HAP-1 (cell line): ENCODE data around the gene LHX6.

Experiments used
- DNase-seq, 2 experiments: peaks; one replicate each; pipeline ENCODE4 v3.0.0-alpha.2; 2016 to 2020; ENCODE audit warnings: low spot score in 2 of 2
- H3K27me3 ChIP-seq: fragments of 250-450 bp; sonication (Bioruptor Pico); 2 replicates; pipeline ENCODE4 v1.5.1; 2020; ENCODE audit warnings: low read depth, mild to moderate bottlenecking, moderate library complexity
- H3K36me3 ChIP-seq: fragments of 250-450 bp; sonication (Bioruptor Pico); replicated peaks from 2 replicates; pipeline ENCODE4 v1.5.1; 2020; ENCODE audit warnings: mild to moderate bottlenecking
- H3K4me1 ChIP-seq: fragments of 250-450 bp; sonication (Bioruptor Pico); 2 replicates; pipeline ENCODE4 v1.5.1; 2020; ENCODE audit warnings: mild to moderate bottlenecking
- H3K4me3 ChIP-seq: fragments of 250-450 bp; sonication (Bioruptor Pico); 2 replicates; pipeline ENCODE4 v1.5.1; 2020; ENCODE audit warnings: mild to moderate bottlenecking, moderate library complexity
- H3K9me3 ChIP-seq: fragments of 250-450 bp; sonication (Bioruptor Pico); 2 replicates; pipeline ENCODE4 v1.5.1; 2020; ENCODE audit warnings: mild to moderate bottlenecking, moderate library complexity
- in situ Hi-C: fragments of 300-500 bp; cut with MboI; formaldehyde crosslinking; loops from 3 replicates; pipeline ENCODE4 v1.14.3; 2020; ENCODE audit warnings: low sequenced_read_pairs, inconsistent platforms, mixed read lengths

The LHX6 gene

GRCh38 chr9:122201641-122202040 lies 27.1 kb downstream of the LHX6 start:
- Histone ChIP-seq H3K27me3 (no peaks in the 10 kb centered on the region), H3K9me3 (no peaks in the 10 kb centered on the region), H3K36me3 (no peaks in the 10 kb centered on the region), H3K4me3 (no peak overlapping the region), H3K4me1 (no peaks in the 10 kb centered on the region)
- DNase-seq, result no peak
- in situ Hi-C loops, result no loop called here

- Histone ChIP-seq H3K9me3 (no peaks in the 10 kb centered on the region), H3K4me1 (no peaks in the 10 kb centered on the region), H3K4me3 (no peak overlapping the region), H3K36me3 (no peaks in the 10 kb centered on the region), H3K27me3 (no peaks in the 10 kb centered on the region)
- no peak for DNase-seq
- in situ Hi-C loops, result no loop called here
These were observed 27.7 kb downstream of the LHX6 start for GRCh38 chr9:122200960-122201595.

- DNase-seq, result no peak
- in situ Hi-C loops, result no loop called here
These were observed 30.9 kb downstream of the LHX6 start for GRCh38 chr9:122197882-122198281.

GRCh38 chr9:122197426-122197825 lies 31.3 kb downstream of the LHX6 start:
- Histone ChIP-seq H3K4me3 (no peak overlapping the region), H3K4me1 (peaks cover 8% of the 10 kb centered on the region; the same call in 1 of the 2 replicates), H3K9me3 (no peaks in the 10 kb centered on the region), H3K27me3 (no peaks in the 10 kb centered on the region), H3K36me3 (no peaks in the 10 kb centered on the region)
- no peak for DNase-seq
- in situ Hi-C loops, result no loop called here

More at GRCh38 chr9:122197882-122198281, 30.9 kb downstream of the LHX6 start:
- Histone ChIP-seq H3K36me3 (no peaks in the 10 kb centered on the region), H3K4me1 (peaks cover 4% of the 10 kb centered on the region; the same call in 1 of the 2 replicates), H3K4me3 (no peak overlapping the region), H3K9me3 (no peaks in the 10 kb centered on the region), H3K27me3 (no peaks in the 10 kb centered on the region)

- no peak for DNase-seq
- Histone ChIP-seq H3K9me3 (no peaks in the 10 kb centered on the region), H3K27me3 (no peaks in the 10 kb centered on the region), H3K4me1 (peaks cover 8% of the 10 kb centered on the region; the same call in 1 of the 2 replicates), H3K4me3 (no peak overlapping the region), H3K36me3 (no peaks in the 10 kb centered on the region)
- in situ Hi-C loops, result no loop called here
These were observed 32.9 kb downstream of the LHX6 start for GRCh38 chr9:122195875-122196274.

GRCh38 chr9:122193651-122194050 lies 35.1 kb downstream of the LHX6 start:
- no peaks in the 10 kb centered on the region for H3K36me3 ChIP-seq
- in situ Hi-C loops, result no loop called here
- H3K4me1 ChIP-seq, result peaks cover 8% of the 10 kb centered on the region; the same call in 1 of the 2 replicates
- no peak overlapping the region for H3K4me3 ChIP-seq
- H3K27me3 ChIP-seq, result no peaks in the 10 kb centered on the region
- H3K9me3 ChIP-seq, result no peaks in the 10 kb centered on the region
- no peak for DNase-seq

GRCh38 chr9:122192914-122193525 lies 35.7 kb downstream of the LHX6 start:
- H3K36me3 ChIP-seq, result no peaks in the 10 kb centered on the region
- DNase-seq, result no peak
- no peaks in the 10 kb centered on the region for H3K9me3 ChIP-seq
- no peak overlapping the region for H3K4me3 ChIP-seq
- no peaks in the 10 kb centered on the region for H3K27me3 ChIP-seq
- in situ Hi-C loops, result no loop called here
- peaks cover 8% of the 10 kb centered on the region; the same call in 1 of the 2 replicates for H3K4me1 ChIP-seq

- H3K36me3 ChIP-seq, result no peaks in the 10 kb centered on the region
- H3K4me3 ChIP-seq, result no peak overlapping the region
- H3K9me3 ChIP-seq, result no peaks in the 10 kb centered on the region
- H3K27me3 ChIP-seq, result no peaks in the 10 kb centered on the region
- peaks cover 8% of the 10 kb centered on the region; the same call in 1 of the 2 replicates for H3K4me1 ChIP-seq
- DNase-seq, result peak in 1 of 2 experiments; percentile 50
- in situ Hi-C loops, result no loop called here
These were observed 36.4 kb downstream of the LHX6 start for GRCh38 chr9:122192261-122192875.

- Histone ChIP-seq H3K4me1 (peaks cover 8% of the 10 kb centered on the region; the same call in 1 of the 2 replicates), H3K27me3 (no peaks in the 10 kb centered on the region), H3K36me3 (no peaks in the 10 kb centered on the region), H3K4me3 (no peak overlapping the region), H3K9me3 (no peaks in the 10 kb centered on the region)
- no peak for DNase-seq
- in situ Hi-C loops, result no loop called here
These were observed 37.2 kb downstream of the LHX6 start for GRCh38 chr9:122191584-122191983.

GRCh38 chr9:122190597-122191381 lies 38.0 kb downstream of the LHX6 start:
- in situ Hi-C loops, result no loop called here
- DNase-seq, result no peak
- Histone ChIP-seq H3K4me3 (no peak overlapping the region), H3K4me1 (peaks cover 8% of the 10 kb centered on the region; the same call in 1 of the 2 replicates), H3K36me3 (no peaks in the 10 kb centered on the region), H3K9me3 (no peaks in the 10 kb centered on the region), H3K27me3 (no peaks in the 10 kb centered on the region)

- H3K9me3 ChIP-seq, result no peaks in the 10 kb centered on the region
- in situ Hi-C loops, result no loop called here
These were observed 40.4 kb downstream of the LHX6 start for GRCh38 chr9:122188369-122188768.

GRCh38 chr9:122186777-122187470 lies 41.8 kb downstream of the LHX6 start:
- Histone ChIP-seq H3K36me3 (no peaks in the 10 kb centered on the region), H3K27me3 (peaks cover 12% of the 10 kb centered on the region), H3K4me1 (0 out of 2 replicates have a peak, but pooled peaks cover 6% of the 10 kb centered on the region), H3K4me3 (no peak overlapping the region), H3K9me3 (no peaks in the 10 kb centered on the region)
- in situ Hi-C loops, result no loop called here
- DNase-seq, result no peak

More at GRCh38 chr9:122188369-122188768, 40.4 kb downstream of the LHX6 start:
- peaks cover 13% of the 10 kb centered on the region; the same call in 1 of the 2 replicates for H3K4me1 ChIP-seq
- H3K27me3 ChIP-seq, result peaks cover 6% of the 10 kb centered on the region
- no peak for DNase-seq
- no peak overlapping the region for H3K4me3 ChIP-seq
- H3K36me3 ChIP-seq, result no peaks in the 10 kb centered on the region

- in situ Hi-C loops, result no loop called here
- no peak for DNase-seq
- no peak overlapping the region for H3K4me3 ChIP-seq
These were observed 42.5 kb downstream of the LHX6 start for GRCh38 chr9:122186301-122186700.

More at GRCh38 chr9:122186301-122186700, 42.5 kb downstream of the LHX6 start:
- Histone ChIP-seq H3K36me3 (no peaks in the 10 kb centered on the region), H3K9me3 (no peaks in the 10 kb centered on the region), H3K27me3 (peaks cover 12% of the 10 kb centered on the region), H3K4me1 (0 out of 2 replicates have a peak, but pooled peaks cover 6% of the 10 kb centered on the region)
